PC-3 (cell line): ENCODE data around the gene CREB3L4.

ENCODE experiments used
- CTCF ChIP-seq: fragments of 300-600 bp; sonication (generic); conservative IDR thresholded peaks from 2 replicates; pipeline ENCODE4 v1.5.1; 2017; ENCODE audit warnings: antibody characterized with exemption, low read depth, mild to moderate bottlenecking, low read length
- EZH2 ChIP-seq: fragments of 300-600 bp; sonication (generic); IDR thresholded peaks from one replicate; pipeline ENCODE4 v1.6.1; 2017; ENCODE audit warnings: antibody characterized with exemption, mild to moderate bottlenecking, low read length; ENCODE audit not compliant: unreplicated experiment
- EZH2phosphoT487 ChIP-seq: fragments of 300-600 bp; sonication (generic); IDR thresholded peaks from 2 replicates; pipeline ENCODE4 v1.6.1; 2018; ENCODE audit warnings: mild to moderate bottlenecking, antibody characterized with exemption, low read length, borderline replicate concordance

- TF ChIP-seq CTCF (no peak), EZH2 (no peak), EZH2phosphoT487 (no peak)
Observed at GRCh38 chr1:153978274-153978909, 10.7 kb downstream of the CREB3L4 start.
